K562 (cell line): Measurements from ENCODE around the gene MEIS2.

Experiments
- ELF4 ChIP-seq: fragments of 450-650 bp; formaldehyde crosslinking; IDR thresholded peaks from 2 replicates; pipeline ENCODE4 v1.4.0; 2022; ENCODE audit warnings: missing genetic modification characterization
- HNRNPL ChIP-seq: fragments of 200-400 bp; formaldehyde crosslinking; IDR thresholded peaks from 2 replicates; pipeline ENCODE4 v1.6.1; 2017; ENCODE audit warnings: low read depth, mild to moderate bottlenecking, low read length
- MCM3 ChIP-seq: fragments of 450-650 bp; IDR thresholded peaks from 2 replicates; pipeline ENCODE4 v1.6.1; 2016
- NR4A1 ChIP-seq, 2 experiments: fragments of 250-450 bp in 1 of 2; fragments of 450-650 bp in 1 of 2; sonication (Bioruptor Pico) in 1 of 2; IDR thresholded peaks; 2 replicates each; pipeline versions ENCODE4 v1.4.0 to v1.6.1; 2016 to 2020; ENCODE audit warnings: mild to moderate bottlenecking in 2 of 2, missing compliant biosample characterization in 1 of 2, missing genetic modification characterization in 1 of 2, moderate library complexity in 1 of 2
- POLR2A ChIP-seq: fragments of 450-650 bp; conservative IDR thresholded peaks from 2 replicates; pipeline ENCODE4 v1.6.1; 2016
- TF ChIP-seq, protein P1 (sequence below): fragments of 250-450 bp; sonication (Bioruptor Pico); IDR thresholded peaks from 2 replicates; pipeline ENCODE4 v1.5.0; 2021; ENCODE audit warnings: mild to moderate bottlenecking, moderate library complexity
- TF ChIP-seq, protein P2 (sequence below): fragments of 450-650 bp; IDR thresholded peaks from 2 replicates; pipeline ENCODE4 v1.6.1; 2018; ENCODE audit not compliant: partially characterized antibody
- TF ChIP-seq, protein P3 (sequence below), 3 experiments: IDR thresholded peaks in 2 of 3; conservative IDR thresholded peaks in 1 of 3; 2 replicates each; pipeline ENCODE4 v1.5.1; 2011 to 2012; ENCODE audit warnings: low read length in 3 of 3, mild to moderate bottlenecking in 3 of 3, control low read depth in 2 of 3, improper control_type of control experiment in 1 of 3, inconsistent platforms in 1 of 3, low read depth in 1 of 3, mixed read lengths in 1 of 3, moderate library complexity in 1 of 3; ENCODE audit not compliant: insufficient read depth in 2 of 3

DNA sequence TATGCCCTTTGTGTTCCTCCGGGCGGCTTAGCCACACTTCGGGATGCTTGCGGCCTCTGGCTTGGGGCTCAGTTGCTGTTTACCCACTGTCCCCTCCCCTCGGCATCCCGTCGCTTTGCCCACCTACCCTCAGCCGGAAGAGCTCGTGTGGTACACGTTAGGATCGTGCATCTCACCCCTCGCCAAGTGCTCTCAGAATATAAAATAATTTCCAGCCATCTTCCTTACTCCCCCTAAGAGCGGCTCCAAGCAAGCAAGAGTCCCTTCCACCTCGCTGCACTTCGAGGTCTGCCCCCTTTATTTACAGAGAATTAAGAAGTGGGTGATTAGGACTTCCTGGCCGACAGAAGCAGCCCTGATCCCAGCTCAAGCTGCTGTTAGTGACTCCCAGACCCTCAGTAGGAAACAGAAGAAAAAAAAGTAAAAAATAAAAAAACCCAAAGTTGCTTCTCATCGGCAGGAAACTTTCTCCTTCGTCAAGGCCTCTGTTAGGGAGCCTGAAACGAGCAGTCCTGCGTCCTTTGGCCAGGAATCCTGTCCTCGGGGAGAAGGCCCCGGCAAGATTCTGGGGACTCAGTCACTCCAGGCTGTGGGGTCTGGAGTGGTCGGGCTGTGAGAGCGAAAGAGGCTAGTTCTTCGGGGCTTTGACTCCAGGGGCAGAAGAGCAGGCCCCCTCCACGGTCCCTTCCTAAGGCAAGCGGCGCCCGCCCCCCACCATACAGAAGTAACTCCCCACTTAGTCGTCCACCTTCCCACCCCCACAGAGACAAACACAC, 3.0 kb downstream of the MEIS2 start:
- TF ChIP-seq HNRNPL (no peak), MCM3 (no peak), NR4A1 (CRISPR knock-in tag; IDR thresholded peaks at IDR 0.05) (no peak), NR4A1 (tag; IDR thresholded peaks at IDR 0.05) (no peak), ELF4 (CRISPR knock-in tag) (no peak), POLR2A (no peak)
- TF ChIP-seq, protein P1, sequence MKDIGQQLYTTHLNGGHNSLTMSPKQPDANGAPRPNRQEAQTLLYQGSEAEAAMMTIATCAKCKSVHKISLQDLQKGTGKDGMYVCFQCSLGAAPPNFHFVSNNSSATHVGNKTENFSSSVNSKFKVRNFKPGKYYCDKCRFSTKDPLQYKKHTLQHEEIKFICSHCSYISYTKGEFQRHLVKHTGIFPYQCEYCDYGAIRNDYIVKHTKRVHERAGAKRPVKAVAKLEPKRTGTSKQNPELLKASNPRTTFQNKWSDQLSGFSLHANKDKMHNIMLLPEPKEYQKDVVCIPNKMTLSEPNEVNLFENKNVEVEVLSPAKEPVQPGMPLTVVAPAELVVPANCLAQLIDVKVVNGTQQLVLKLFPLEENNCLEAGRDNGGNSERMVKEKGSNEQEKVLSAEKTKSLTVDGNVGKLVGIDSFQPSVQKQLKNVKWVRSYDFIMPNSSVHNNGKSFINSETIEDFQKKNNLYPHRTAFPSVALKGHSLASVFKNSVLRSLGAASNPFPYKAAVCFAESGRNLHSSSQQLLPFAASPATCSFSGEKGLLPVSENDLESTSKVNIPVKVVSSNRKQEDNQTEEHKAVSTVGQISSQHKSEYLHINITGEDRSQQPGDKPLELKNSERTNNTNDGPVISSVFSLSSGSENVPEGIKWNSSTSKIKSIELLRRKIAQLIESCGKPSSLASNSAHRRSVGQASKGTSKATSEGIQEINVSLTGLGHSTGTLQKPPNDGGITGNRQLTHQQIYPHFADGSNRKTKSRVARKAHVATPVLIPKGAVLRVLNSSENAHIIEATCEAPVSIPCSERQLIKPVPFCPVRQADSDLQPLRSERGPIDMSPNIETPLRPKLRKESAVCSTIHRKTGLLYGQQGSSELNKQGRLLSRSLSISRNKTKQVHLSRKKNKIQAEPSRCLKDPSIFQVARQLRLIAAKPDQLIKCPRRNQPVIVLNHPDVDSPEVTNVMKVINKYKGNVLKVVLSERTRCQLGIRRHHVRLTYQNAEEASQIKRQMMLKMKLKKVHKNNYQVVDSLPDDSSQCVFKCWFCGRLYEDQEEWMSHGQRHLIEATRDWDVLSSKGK (CRISPR knock-in tag), result no peak
- TF ChIP-seq, protein P2, sequence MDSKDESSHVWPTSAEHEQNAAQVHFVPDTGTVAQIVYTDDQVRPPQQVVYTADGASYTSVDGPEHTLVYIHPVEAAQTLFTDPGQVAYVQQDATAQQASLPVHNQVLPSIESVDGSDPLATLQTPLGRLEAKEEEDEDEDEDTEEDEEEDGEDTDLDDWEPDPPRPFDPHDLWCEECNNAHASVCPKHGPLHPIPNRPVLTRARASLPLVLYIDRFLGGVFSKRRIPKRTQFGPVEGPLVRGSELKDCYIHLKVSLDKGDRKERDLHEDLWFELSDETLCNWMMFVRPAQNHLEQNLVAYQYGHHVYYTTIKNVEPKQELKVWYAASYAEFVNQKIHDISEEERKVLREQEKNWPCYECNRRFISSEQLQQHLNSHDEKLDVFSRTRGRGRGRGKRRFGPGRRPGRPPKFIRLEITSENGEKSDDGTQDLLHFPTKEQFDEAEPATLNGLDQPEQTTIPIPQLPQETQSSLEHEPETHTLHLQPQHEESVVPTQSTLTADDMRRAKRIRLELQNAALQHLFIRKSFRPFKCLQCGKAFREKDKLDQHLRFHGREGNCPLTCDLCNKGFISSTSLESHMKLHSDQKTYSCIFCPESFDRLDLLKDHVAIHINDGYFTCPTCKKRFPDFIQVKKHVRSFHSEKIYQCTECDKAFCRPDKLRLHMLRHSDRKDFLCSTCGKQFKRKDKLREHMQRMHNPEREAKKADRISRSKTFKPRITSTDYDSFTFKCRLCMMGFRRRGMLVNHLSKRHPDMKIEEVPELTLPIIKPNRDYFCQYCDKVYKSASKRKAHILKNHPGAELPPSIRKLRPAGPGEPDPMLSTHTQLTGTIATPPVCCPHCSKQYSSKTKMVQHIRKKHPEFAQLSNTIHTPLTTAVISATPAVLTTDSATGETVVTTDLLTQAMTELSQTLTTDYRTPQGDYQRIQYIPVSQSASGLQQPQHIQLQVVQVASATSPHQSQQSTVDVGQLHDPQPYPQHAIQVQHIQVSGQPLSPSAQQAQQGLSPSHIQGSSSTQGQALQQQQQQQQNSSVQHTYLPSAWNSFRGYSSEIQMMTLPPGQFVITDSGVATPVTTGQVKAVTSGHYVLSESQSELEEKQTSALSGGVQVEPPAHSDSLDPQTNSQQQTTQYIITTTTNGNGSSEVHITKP, result no peak
- TF ChIP-seq, protein P3, sequence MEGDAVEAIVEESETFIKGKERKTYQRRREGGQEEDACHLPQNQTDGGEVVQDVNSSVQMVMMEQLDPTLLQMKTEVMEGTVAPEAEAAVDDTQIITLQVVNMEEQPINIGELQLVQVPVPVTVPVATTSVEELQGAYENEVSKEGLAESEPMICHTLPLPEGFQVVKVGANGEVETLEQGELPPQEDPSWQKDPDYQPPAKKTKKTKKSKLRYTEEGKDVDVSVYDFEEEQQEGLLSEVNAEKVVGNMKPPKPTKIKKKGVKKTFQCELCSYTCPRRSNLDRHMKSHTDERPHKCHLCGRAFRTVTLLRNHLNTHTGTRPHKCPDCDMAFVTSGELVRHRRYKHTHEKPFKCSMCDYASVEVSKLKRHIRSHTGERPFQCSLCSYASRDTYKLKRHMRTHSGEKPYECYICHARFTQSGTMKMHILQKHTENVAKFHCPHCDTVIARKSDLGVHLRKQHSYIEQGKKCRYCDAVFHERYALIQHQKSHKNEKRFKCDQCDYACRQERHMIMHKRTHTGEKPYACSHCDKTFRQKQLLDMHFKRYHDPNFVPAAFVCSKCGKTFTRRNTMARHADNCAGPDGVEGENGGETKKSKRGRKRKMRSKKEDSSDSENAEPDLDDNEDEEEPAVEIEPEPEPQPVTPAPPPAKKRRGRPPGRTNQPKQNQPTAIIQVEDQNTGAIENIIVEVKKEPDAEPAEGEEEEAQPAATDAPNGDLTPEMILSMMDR (IDR thresholded peaks at IDR 0.05 in 2 of 3, conservative IDR thresholded peaks at IDR 0.05 in 1 of 3; ENCODE audit: insufficient read depth in 2 of 3, low read depth in 1 of 3, low read length in 3 of 3), result no peak
